Astrocyte (in vitro differentiated cells and primary cell): Measurements from ENCODE around the gene PAFAH1B2.

Experiments used
- EZH2 ChIP-seq: IDR thresholded peaks from 2 replicates; pipeline ENCODE4 v1.6.1; 2012; ENCODE audit warnings: mild to moderate bottlenecking, low read length, inconsistent platforms; ENCODE audit not compliant: insufficient read depth
- TF ChIP-seq, protein P1 (sequence below): IDR thresholded peaks from 2 replicates; pipeline ENCODE4 v1.5.1; 2011; ENCODE audit warnings: low read depth, mild to moderate bottlenecking, inconsistent platforms, low read length, moderate library complexity; ENCODE audit not compliant: insufficient read depth

DNA sequence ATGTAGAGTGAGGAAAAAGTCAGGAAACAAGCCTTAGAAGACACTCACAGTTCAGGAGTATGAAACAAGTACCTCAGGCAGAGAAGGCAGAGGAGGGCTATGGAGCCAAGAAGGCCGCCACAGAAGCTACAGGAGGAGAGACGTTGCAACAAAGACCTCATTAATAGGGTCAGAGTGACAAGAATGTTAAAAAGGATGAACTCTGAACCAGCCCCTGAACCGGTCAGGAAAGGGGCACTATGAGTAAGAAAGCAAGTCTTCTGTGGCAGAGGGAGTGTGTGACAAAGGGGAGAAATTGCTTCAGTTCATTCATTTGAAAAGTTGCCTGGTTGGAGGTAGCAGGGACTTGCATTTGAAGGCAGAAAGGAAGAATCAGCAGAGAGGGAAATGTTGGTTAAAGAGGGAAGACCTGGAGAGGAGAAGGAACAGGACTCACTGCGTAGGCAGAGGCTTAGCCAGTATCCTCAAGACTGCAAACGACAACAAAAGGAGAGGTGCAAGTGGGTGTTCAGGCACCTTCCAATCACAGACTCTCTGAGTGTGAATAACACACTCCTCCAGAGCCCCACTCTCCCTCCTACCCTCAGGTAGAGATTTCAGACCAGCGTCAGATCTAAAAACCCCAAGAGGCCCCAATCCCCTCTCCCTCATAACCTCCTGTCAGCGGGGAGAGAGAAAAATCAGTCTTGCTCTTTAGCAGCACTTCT lies 70.5 kb downstream of the PAFAH1B2 start:
- TF ChIP-seq, protein P1, sequence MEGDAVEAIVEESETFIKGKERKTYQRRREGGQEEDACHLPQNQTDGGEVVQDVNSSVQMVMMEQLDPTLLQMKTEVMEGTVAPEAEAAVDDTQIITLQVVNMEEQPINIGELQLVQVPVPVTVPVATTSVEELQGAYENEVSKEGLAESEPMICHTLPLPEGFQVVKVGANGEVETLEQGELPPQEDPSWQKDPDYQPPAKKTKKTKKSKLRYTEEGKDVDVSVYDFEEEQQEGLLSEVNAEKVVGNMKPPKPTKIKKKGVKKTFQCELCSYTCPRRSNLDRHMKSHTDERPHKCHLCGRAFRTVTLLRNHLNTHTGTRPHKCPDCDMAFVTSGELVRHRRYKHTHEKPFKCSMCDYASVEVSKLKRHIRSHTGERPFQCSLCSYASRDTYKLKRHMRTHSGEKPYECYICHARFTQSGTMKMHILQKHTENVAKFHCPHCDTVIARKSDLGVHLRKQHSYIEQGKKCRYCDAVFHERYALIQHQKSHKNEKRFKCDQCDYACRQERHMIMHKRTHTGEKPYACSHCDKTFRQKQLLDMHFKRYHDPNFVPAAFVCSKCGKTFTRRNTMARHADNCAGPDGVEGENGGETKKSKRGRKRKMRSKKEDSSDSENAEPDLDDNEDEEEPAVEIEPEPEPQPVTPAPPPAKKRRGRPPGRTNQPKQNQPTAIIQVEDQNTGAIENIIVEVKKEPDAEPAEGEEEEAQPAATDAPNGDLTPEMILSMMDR: no peak
- TF ChIP-seq EZH2: no peak
